AG09309 (cell line): ENCODE results near the gene NPM1.

Experiments used
- DNase-seq: peaks from one replicate; pipeline ENCODE4 v3.0.0-alpha.2; 2010; ENCODE audit warnings: low read depth
- H3K4me3 ChIP-seq: 2 replicates; pipeline ENCODE4 v1.5.1; 2011; ENCODE audit warnings: mild to moderate bottlenecking, low read depth, low read length, moderate library complexity; ENCODE audit not compliant: control insufficient read depth
- CTCF ChIP-seq: IDR thresholded peaks from 2 replicates; pipeline ENCODE4 v1.5.1; 2011; ENCODE audit warnings: mild to moderate bottlenecking, low read depth, low read length, inconsistent platforms; ENCODE audit not compliant: insufficient read depth, control insufficient read depth; ENCODE audit errors: missing control alignments

NPM1 gene

GRCh38 chr5:171387345-171387969 lies at the start of gene NPM1:
Gene NPM1, plus strand, starts transcription at chr5:171387849. Its CDS starts 100 bp downstream, at chr5:171387949.
- DNase-seq: peak; percentile 94
- H3K4me3 ChIP-seq: peak within 1 kb of the TSS; percentile 100
- no peak for TF ChIP-seq CTCF

- DNase-seq: no peak
- no peak for TF ChIP-seq CTCF
- no peak overlapping the region for H3K4me3 ChIP-seq
These were observed 47.6 kb upstream of the NPM1 start for GRCh38 chr5:171340042-171340441.

- no peak for TF ChIP-seq CTCF
- no peak overlapping the region for H3K4me3 ChIP-seq
- DNase-seq: no peak
These were observed 47.2 kb upstream of the NPM1 start for GRCh38 chr5:171340491-171340890.

- no peak overlapping the region for H3K4me3 ChIP-seq
- peak; percentile 78 for TF ChIP-seq CTCF
- DNase-seq: peak; percentile 33
These were observed 45.1 kb upstream of the NPM1 start for GRCh38 chr5:171342362-171343111.

GRCh38 chr5:171344936-171345608 lies 42.6 kb upstream of the NPM1 start:
- no peak overlapping the region for H3K4me3 ChIP-seq
- DNase-seq: no peak
- no peak for TF ChIP-seq CTCF

- no peak for TF ChIP-seq CTCF
- no peak overlapping the region for H3K4me3 ChIP-seq
- no peak for DNase-seq
These were observed 36.0 kb upstream of the NPM1 start for GRCh38 chr5:171351536-171352073.
